GM19239 (cell line): ENCODE results near the gene HECTD2.
"Not testable (repeated sequence)": the region's sequence is repeated elsewhere in the genome, so short reads cannot be mapped to it uniquely, and the experiment has no call there.

Experiments used
- DNase-seq: peaks from one replicate; pipeline ENCODE4 v3.0.0; 2011; ENCODE audit warnings: low spot score; ENCODE audit not compliant: insufficient read length
- FAIRE-seq: peaks from 2 replicates; lab custom pipeline; 2011; peaks lifted over from hg19 to GRCh38; lab: Jason Lieb, UNC

HECTD2 gene

DNA sequence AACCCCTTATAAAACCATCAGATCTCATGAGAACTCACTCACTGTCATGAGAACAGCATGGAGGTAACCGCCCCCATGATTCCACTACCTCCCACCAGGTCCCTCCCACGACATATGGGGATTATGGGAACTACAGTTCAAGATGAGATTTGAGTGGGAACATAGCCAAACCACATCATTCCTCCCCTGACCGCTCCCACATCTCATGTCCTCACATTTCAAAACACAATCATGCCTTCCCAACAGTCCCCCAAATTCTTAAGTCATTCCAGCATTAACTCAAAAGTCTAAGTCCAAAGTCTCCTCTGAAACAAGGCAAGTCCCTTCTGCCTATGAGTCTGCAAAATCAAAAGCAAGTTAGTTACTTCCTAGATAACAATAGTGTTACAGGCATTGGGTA, 150.7 kb downstream of the HECTD2 start:
- FAIRE-seq, DNase-seq: not testable (repeated sequence)

DNA sequence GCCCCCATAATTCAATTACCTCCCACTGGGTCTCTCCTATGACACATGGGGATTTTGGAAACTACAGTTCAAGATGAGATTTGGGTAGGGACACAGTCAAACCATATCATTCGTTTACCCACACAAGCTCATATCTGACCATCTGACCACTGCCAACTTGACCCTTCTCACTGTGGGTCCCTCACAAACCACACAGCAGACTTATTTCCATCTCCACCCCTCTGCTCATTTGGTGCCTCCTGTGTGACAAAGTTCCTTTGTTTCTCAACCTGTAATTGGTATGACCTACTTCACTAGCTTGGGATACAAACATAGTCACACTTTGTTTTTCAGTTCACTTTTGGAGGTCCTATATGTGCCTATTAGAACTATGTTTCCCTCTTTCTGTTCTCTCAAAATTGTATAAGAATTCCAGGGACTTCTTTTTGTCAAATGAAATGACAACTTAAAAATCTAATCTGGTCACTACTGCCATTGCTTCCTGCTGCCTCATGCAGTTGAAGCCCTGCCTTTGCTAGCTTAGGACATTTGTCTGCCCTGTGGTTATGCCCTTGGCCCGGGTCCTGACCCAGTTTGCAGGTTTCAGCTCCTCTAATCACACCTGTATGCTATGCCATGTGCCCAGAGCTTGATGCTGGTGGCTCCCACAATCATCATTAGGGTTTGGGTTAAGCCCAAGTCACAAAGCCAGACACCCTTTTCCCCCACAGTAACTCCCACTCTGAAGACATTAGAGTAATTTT, 152.9 kb downstream of the HECTD2 start:
- DNase-seq (no peak), FAIRE-seq (no peak)

- no peak for FAIRE-seq
- no peak for DNase-seq
These were observed 153.9 kb downstream of the HECTD2 start for GRCh38 chr10:91564026-91564425.
